ENCODE results near the gene GHR.

Gene GHR

GRCh38 chr5:42461033-42461432, 37.8 kb downstream of the GHR start:
- Histone ChIP-seq H3K18ac (ENCODE audit: low read length) (no peak overlapping the region), H2BK15ac (ENCODE audit: low read length) (no peak overlapping the region), H3K79me1 (ENCODE audit: low read depth, low read length) (no peaks in the 10 kb centered on the region), H2BK5ac (ENCODE audit: low read length) (no peak overlapping the region), H3K4me2 (ENCODE audit: insufficient read depth, low read length, poor library complexity, severe bottlenecking) (no peak overlapping the region), H3K27me3 (ENCODE audit: control insufficient read depth in 3 of 3, insufficient read depth in 3 of 3, low read depth in 1 of 3, low read length in 3 of 3) (no peaks in the 10 kb centered on the region), H3K36me3 (replicated peaks in 1 of 2; ENCODE audit: control insufficient read depth in 2 of 2, insufficient read depth in 2 of 2, low read length in 2 of 2) (no peaks in the 10 kb centered on the region), H3K4me3 (ENCODE audit: low read length in 2 of 2) (no peak overlapping the region), H3K14ac (ENCODE audit: low read length) (no peak overlapping the region), H2BK12ac (ENCODE audit: low read length) (no peak overlapping the region), H2AK5ac (ENCODE audit: low read depth, low read length) (no peak overlapping the region), H3K27ac (replicated peaks; ENCODE audit: low read length) (no peak overlapping the region), H2BK120ac (ENCODE audit: low read depth, low read length) (no peak overlapping the region), H3K9me3 (replicated peaks in 1 of 2; ENCODE audit: control insufficient read depth in 2 of 2, insufficient read depth in 1 of 2, low read depth in 1 of 2, low read length in 2 of 2) (no peaks in the 10 kb centered on the region), H4K91ac (ENCODE audit: low read depth, low read length, poor library complexity) (no peak overlapping the region), H3K9ac (ENCODE audit: low read depth, low read length, poor library complexity) (no peak overlapping the region), H3K23ac (ENCODE audit: low read depth, low read length, poor library complexity) (no peak overlapping the region), H2AFZ (ENCODE audit: low read length) (no peak overlapping the region), H4K8ac (ENCODE audit: low read depth, low read length) (no peak overlapping the region), H3K4me1 (ENCODE audit: control insufficient read depth in 2 of 2, insufficient read depth in 1 of 2, low read depth in 1 of 2, low read length in 2 of 2) (peaks cover 0 to 3% of the 10 kb centered on the region in 2 donors), H3K4ac (ENCODE audit: low read length) (no peak overlapping the region)
- WGBS, 2 donors (ENCODE audit: extremely low coverage in 2 of 2, insufficient read length in 2 of 2, insufficient replicate concordance in 1 of 2), result 100% methylated on average over 1 of the region's 1 CpG; no CpG with 5 or more reads in 1 of the 2 donors
- DNase-seq (ENCODE audit: low spot score), result no peak

GRCh38 chr5:42461507-42461906, 38.3 kb downstream of the GHR start:
- Histone ChIP-seq H2AK5ac (ENCODE audit: low read depth, low read length) (no peak overlapping the region), H3K4me3 (ENCODE audit: low read length in 2 of 2) (no peak overlapping the region), H3K36me3 (replicated peaks in 1 of 2; ENCODE audit: control insufficient read depth in 2 of 2, insufficient read depth in 2 of 2, low read length in 2 of 2) (no peaks in the 10 kb centered on the region), H3K79me1 (ENCODE audit: low read depth, low read length) (no peaks in the 10 kb centered on the region), H3K4me1 (ENCODE audit: control insufficient read depth in 2 of 2, insufficient read depth in 1 of 2, low read depth in 1 of 2, low read length in 2 of 2) (peaks cover 0 to 3% of the 10 kb centered on the region in 2 donors), H3K9ac (ENCODE audit: low read depth, low read length, poor library complexity) (no peak overlapping the region), H4K8ac (ENCODE audit: low read depth, low read length) (no peak overlapping the region), H3K18ac (ENCODE audit: low read length) (no peak overlapping the region), H3K27ac (replicated peaks; ENCODE audit: low read length) (no peak overlapping the region), H2BK15ac (ENCODE audit: low read length) (no peak overlapping the region), H3K4me2 (ENCODE audit: insufficient read depth, low read length, poor library complexity, severe bottlenecking) (no peak overlapping the region), H3K23ac (ENCODE audit: low read depth, low read length, poor library complexity) (no peak overlapping the region), H2BK120ac (ENCODE audit: low read depth, low read length) (no peak overlapping the region), H3K27me3 (ENCODE audit: control insufficient read depth in 3 of 3, insufficient read depth in 3 of 3, low read depth in 1 of 3, low read length in 3 of 3) (no peaks in the 10 kb centered on the region), H2BK12ac (ENCODE audit: low read length) (no peak overlapping the region), H3K14ac (ENCODE audit: low read length) (no peak overlapping the region), H3K4ac (ENCODE audit: low read length) (no peak overlapping the region), H3K9me3 (replicated peaks in 1 of 2; ENCODE audit: control insufficient read depth in 2 of 2, insufficient read depth in 1 of 2, low read depth in 1 of 2, low read length in 2 of 2) (no peaks in the 10 kb centered on the region), H2AFZ (ENCODE audit: low read length) (no peak overlapping the region), H2BK5ac (ENCODE audit: low read length) (no peak overlapping the region), H4K91ac (ENCODE audit: low read depth, low read length, poor library complexity) (no peak overlapping the region)
- WGBS, 2 donors (ENCODE audit: extremely low coverage in 2 of 2, insufficient read length in 2 of 2, insufficient replicate concordance in 1 of 2), result no CpG with 5 or more reads among the region's 1 CpG
- no peak for DNase-seq (ENCODE audit: low spot score)

GRCh38 chr5:42462083-42462482, 38.8 kb downstream of the GHR start:
- Histone ChIP-seq H2BK120ac (ENCODE audit: low read depth, low read length) (no peak overlapping the region), H2BK5ac (ENCODE audit: low read length) (no peak overlapping the region), H2AK5ac (ENCODE audit: low read depth, low read length) (no peak overlapping the region), H2AFZ (ENCODE audit: low read length) (no peak overlapping the region), H3K18ac (ENCODE audit: low read length) (no peak overlapping the region), H2BK12ac (ENCODE audit: low read length) (no peak overlapping the region), H4K91ac (ENCODE audit: low read depth, low read length, poor library complexity) (no peak overlapping the region), H3K4me1 (ENCODE audit: control insufficient read depth in 2 of 2, insufficient read depth in 1 of 2, low read depth in 1 of 2, low read length in 2 of 2) (peaks cover 0 to 3% of the 10 kb centered on the region in 2 donors), H3K4me2 (ENCODE audit: insufficient read depth, low read length, poor library complexity, severe bottlenecking) (no peak overlapping the region), H3K9ac (ENCODE audit: low read depth, low read length, poor library complexity) (no peak overlapping the region), H4K8ac (ENCODE audit: low read depth, low read length) (no peak overlapping the region), H3K23ac (ENCODE audit: low read depth, low read length, poor library complexity) (no peak overlapping the region), H3K27ac (replicated peaks; ENCODE audit: low read length) (no peak overlapping the region), H3K27me3 (ENCODE audit: control insufficient read depth in 3 of 3, insufficient read depth in 3 of 3, low read depth in 1 of 3, low read length in 3 of 3) (no peaks in the 10 kb centered on the region), H3K79me1 (ENCODE audit: low read depth, low read length) (no peaks in the 10 kb centered on the region), H3K14ac (ENCODE audit: low read length) (no peak overlapping the region), H2BK15ac (ENCODE audit: low read length) (no peak overlapping the region), H3K36me3 (replicated peaks in 1 of 2; ENCODE audit: control insufficient read depth in 2 of 2, insufficient read depth in 2 of 2, low read length in 2 of 2) (no peaks in the 10 kb centered on the region), H3K4ac (ENCODE audit: low read length) (no peak overlapping the region), H3K9me3 (replicated peaks in 1 of 2; ENCODE audit: control insufficient read depth in 2 of 2, insufficient read depth in 1 of 2, low read depth in 1 of 2, low read length in 2 of 2) (no peaks in the 10 kb centered on the region), H3K4me3 (ENCODE audit: low read length in 2 of 2) (no peak overlapping the region)
- no peak for DNase-seq (ENCODE audit: low spot score)
- WGBS, 2 donors (ENCODE audit: extremely low coverage in 2 of 2, insufficient read length in 2 of 2, insufficient replicate concordance in 1 of 2), result no CpG with 5 or more reads among the region's 2 CpGs

- no peak for DNase-seq (ENCODE audit: low spot score)
- no peak overlapping the region for H3K4ac ChIP-seq (ENCODE audit: low read length)
- no peak overlapping the region for H2BK120ac ChIP-seq (ENCODE audit: low read depth, low read length)
- no peak overlapping the region for H2BK5ac ChIP-seq (ENCODE audit: low read length)
- no peak overlapping the region for H3K14ac ChIP-seq (ENCODE audit: low read length)
- H2AFZ ChIP-seq (ENCODE audit: low read length), result no peak overlapping the region
- H3K18ac ChIP-seq (ENCODE audit: low read length), result no peak overlapping the region
- no peak overlapping the region for H4K8ac ChIP-seq (ENCODE audit: low read depth, low read length)
- H3K79me1 ChIP-seq (ENCODE audit: low read depth, low read length), result no peaks in the 10 kb centered on the region
- no peaks in the 10 kb centered on the region for H3K4me1 ChIP-seq (ENCODE audit: control insufficient read depth in 2 of 2, insufficient read depth in 1 of 2, low read depth in 1 of 2, low read length in 2 of 2)
- no peak overlapping the region for H2BK15ac ChIP-seq (ENCODE audit: low read length)
- no peaks in the 10 kb centered on the region for H3K36me3 ChIP-seq (replicated peaks in 1 of 2; ENCODE audit: control insufficient read depth in 2 of 2, insufficient read depth in 2 of 2, low read length in 2 of 2)
- no peak overlapping the region for H2AK5ac ChIP-seq (ENCODE audit: low read depth, low read length)
- H2BK12ac ChIP-seq (ENCODE audit: low read length), result no peak overlapping the region
- H3K9me3 ChIP-seq (replicated peaks in 1 of 2; ENCODE audit: control insufficient read depth in 2 of 2, insufficient read depth in 1 of 2, low read depth in 1 of 2, low read length in 2 of 2), result no peaks in the 10 kb centered on the region
- no peak overlapping the region for H4K91ac ChIP-seq (ENCODE audit: low read depth, low read length, poor library complexity)
- no peak overlapping the region for H3K4me3 ChIP-seq (ENCODE audit: low read length in 2 of 2)
- no peaks in the 10 kb centered on the region for H3K27me3 ChIP-seq (ENCODE audit: control insufficient read depth in 3 of 3, insufficient read depth in 3 of 3, low read depth in 1 of 3, low read length in 3 of 3)
- no peak overlapping the region for H3K4me2 ChIP-seq (ENCODE audit: insufficient read depth, low read length, poor library complexity, severe bottlenecking)
- H3K9ac ChIP-seq (ENCODE audit: low read depth, low read length, poor library complexity), result no peak overlapping the region
- H3K27ac ChIP-seq (replicated peaks; ENCODE audit: low read length), result no peak overlapping the region
- no CpG with 5 or more reads among the region's 5 CpGs for WGBS, 2 donors (ENCODE audit: extremely low coverage in 2 of 2, insufficient read length in 2 of 2, insufficient replicate concordance in 1 of 2)
- H3K23ac ChIP-seq (ENCODE audit: low read depth, low read length, poor library complexity), result no peak overlapping the region
These were observed 44.3 kb downstream of the GHR start for GRCh38 chr5:42467572-42467971.
